Stimulated activated CD4-positive, alpha-beta T cell treated with anti-CD3 and anti-CD28 coated beads, Interleukin-12 subunit alpha, Interleukin-12 subunit beta, amount 100 ng/mL, for 24 hours (primary cell): ENCODE data around the gene ZMYND8.
"Not testable (repeated sequence)": the region's sequence is repeated elsewhere in the genome, so short reads cannot be mapped to it uniquely, and the experiment has no call there.

Experiments
- DNase-seq, 2 experiments: peaks; one replicate each; pipeline ENCODE4 v3.0.0-alpha.2; 2020; ENCODE audit warnings: low read depth in 2 of 2

The ZMYND8 gene

GRCh38 chr20:47265214-47265613, 91.3 kb downstream of the ZMYND8 start:
- DNase-seq = no peak

- not testable (repeated sequence) for DNase-seq
These were observed 92.2 kb downstream of the ZMYND8 start for GRCh38 chr20:47264137-47264769.

- DNase-seq = no peak
These were observed 92.9 kb downstream of the ZMYND8 start for GRCh38 chr20:47263465-47264084.

- no peak for DNase-seq
These were observed 93.4 kb downstream of the ZMYND8 start for GRCh38 chr20:47263080-47263464.

- no peak for DNase-seq
These were observed 94.0 kb downstream of the ZMYND8 start for GRCh38 chr20:47262365-47263013.

GRCh38 chr20:47262008-47262364, 94.5 kb downstream of the ZMYND8 start:
- no peak for DNase-seq

GRCh38 chr20:47261161-47261774, 95.2 kb downstream of the ZMYND8 start:
- not testable (repeated sequence) for DNase-seq

- DNase-seq = not testable (repeated sequence)
These were observed 95.9 kb downstream of the ZMYND8 start for GRCh38 chr20:47260540-47261126.

GRCh38 chr20:47258745-47259695, 97.5 kb downstream of the ZMYND8 start:
- DNase-seq = no peak

- DNase-seq = no peak
These were observed 98.7 kb downstream of the ZMYND8 start for GRCh38 chr20:47257771-47258170.

GRCh38 chr20:47257256-47257655, 99.2 kb downstream of the ZMYND8 start:
- DNase-seq = no peak

GRCh38 chr20:47256668-47257236, 99.7 kb downstream of the ZMYND8 start:
- no peak for DNase-seq

- DNase-seq = no peak
These were observed 102.6 kb downstream of the ZMYND8 start for GRCh38 chr20:47253872-47254271.

- DNase-seq = no peak
These were observed 103.6 kb downstream of the ZMYND8 start for GRCh38 chr20:47252879-47253307.

- DNase-seq = no peak
These were observed 105.1 kb downstream of the ZMYND8 start for GRCh38 chr20:47251154-47252020.

GRCh38 chr20:47250360-47250759, 106.1 kb downstream of the ZMYND8 start:
- DNase-seq = no peak

GRCh38 chr20:47249913-47250312, 106.6 kb downstream of the ZMYND8 start:
- no peak for DNase-seq

- DNase-seq = no peak
These were observed 108.0 kb downstream of the ZMYND8 start for GRCh38 chr20:47248448-47248966.

GRCh38 chr20:47247972-47248371, 108.5 kb downstream of the ZMYND8 start:
- DNase-seq = no peak
